ENCODE measurements around the gene TMEM120A.

The TMEM120A gene

GRCh38 chr7:75965617-75966016 lies 28.8 kb downstream of the TMEM120A start:
- H3K4me3 ChIP-seq (ENCODE audit: low read depth, low read length) = no peak overlapping the region
- DNase-seq (ENCODE audit: low read depth) = no peak

DNA sequence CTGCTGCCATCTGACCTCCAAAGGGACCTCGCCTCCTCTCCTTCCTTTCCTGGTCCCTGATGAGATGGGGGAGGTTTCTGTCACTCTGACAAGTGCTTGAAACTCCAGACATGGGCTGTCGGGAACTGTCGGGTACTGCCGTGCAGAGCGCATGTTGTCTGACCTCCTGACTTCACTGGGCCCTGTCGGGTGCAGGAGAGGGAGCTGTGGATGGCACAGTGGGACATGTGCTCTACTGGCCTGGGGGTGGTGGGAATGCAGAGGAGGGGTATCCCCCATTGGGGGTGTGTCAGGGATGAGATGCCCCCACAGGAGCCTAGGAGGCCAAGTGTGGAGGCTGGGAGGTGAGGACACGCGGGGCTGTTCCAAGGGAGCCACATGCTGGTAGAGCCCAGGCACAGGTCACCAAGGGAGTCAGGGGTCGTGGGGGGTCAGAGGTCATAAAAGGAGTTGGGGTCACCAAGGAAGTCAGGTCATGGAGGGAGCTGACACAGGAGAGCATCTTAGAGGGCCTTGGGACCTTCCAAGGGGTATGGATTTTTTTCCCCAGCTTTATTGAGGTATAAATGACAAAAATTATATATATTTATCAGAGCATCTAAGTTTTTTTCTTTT lies 30.9 kb downstream of the TMEM120A start:
- DNase-seq (ENCODE audit: low read depth) = no peak
- H3K4me3 ChIP-seq (ENCODE audit: low read depth, low read length) = no peak overlapping the region

DNA sequence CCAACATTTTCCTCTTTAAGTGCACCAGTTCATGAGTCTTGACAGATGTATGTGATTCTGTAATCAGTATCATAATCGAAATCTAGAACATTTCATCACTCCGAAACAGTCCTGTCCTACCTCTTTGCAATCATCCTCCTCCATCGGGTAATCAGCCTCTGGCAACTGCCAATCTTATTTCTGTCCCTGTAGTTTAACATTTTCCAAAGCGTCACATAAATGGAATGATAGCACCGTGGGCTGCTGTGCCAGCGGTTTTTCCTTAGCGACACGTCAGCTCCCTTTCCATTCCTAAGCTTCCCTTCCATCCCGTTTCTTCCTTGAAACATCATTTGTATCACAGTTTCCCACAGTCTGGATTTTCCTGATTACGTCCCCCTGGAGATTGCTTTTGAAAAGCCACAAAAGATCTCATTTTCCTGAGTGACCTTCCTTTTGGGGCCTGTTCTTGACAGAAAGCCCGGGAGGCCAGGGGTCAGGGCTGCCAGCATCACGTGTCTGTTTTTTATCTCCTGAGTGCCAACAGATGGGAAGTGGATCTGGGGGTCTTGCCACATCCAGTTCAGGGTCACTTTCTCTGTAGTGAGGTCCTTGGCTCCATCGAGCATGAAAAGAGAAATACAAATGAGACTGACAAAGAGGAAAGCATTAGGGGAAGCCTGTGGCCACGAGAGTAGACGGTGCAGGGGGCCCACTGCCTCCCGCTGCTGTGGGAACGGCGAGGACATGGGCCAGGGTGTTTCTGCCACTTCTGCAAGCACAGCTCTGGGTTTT lies 31.6 kb downstream of the TMEM120A start:
- no peak overlapping the region for H3K4me3 ChIP-seq (ENCODE audit: low read depth, low read length)
- DNase-seq (ENCODE audit: low read depth) = no peak

GRCh38 chr7:75961218-75961617 lies 33.2 kb downstream of the TMEM120A start:
- H3K4me3 ChIP-seq (ENCODE audit: low read depth, low read length) = no peak overlapping the region
- no peak for DNase-seq (ENCODE audit: low read depth)

DNA sequence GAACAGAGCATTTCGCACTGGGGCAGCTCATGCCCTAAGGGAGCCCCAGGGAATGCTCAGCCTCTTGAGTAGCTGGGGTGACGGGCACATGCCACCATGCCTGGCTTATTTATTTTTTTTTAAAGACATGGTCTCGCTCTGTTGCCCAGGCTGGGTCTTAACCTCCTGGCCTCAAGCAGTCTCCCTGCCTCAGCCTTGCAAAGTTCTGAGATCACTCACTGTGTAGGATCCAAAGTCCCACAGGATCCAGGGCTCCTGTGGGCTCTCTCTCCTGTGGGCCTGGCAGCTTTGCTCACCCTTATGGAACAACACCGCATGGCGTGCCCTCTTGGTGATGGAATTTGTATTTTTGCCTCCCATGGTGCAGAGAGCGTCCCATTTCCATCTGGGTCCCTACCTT lies 34.0 kb downstream of the TMEM120A start:
- no peak for DNase-seq (ENCODE audit: low read depth)
- H3K4me3 ChIP-seq (ENCODE audit: low read depth, low read length) = no peak overlapping the region

DNA sequence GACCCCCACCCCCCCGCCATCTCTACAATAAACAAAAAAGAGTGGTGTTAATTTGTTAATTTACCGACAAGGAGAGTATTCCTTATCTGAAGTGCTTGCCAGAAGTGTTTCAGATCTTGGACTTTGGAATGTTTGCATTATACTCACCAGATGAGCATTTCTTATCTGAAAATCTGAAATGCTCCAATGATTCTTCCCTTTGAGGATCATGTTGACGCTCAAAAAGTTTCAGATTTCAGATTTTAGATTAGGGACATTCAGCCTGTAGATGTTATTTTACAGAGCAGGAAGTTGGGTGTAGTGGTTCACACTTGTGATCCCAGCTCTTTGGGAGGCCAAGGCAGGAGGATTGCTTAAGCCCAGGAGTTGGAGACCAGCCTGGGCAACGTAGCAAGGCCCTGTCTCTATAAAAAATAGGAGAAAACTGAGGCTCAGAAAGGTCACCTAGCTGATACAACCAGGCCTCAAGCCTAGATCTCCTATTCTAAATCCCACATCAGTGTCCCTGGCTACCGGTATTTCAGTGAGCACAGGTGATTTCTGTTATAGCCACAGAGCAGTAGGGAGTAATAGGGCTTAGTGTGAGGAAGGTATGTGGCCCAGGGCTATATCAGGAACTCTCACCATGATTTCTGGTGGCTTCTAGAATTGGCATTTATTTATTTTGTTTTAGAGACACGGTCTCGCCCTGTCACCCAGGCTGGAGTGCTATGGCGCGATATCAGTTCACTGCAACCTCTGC lies 35.4 kb downstream of the TMEM120A start:
- no peak for DNase-seq (ENCODE audit: low read depth)
- H3K4me3 ChIP-seq (ENCODE audit: low read depth, low read length) = no peak overlapping the region

- no peak for DNase-seq (ENCODE audit: low read depth)
- H3K4me3 ChIP-seq (ENCODE audit: low read depth, low read length) = no peak overlapping the region
Observed at GRCh38 chr7:75957021-75957736, 37.2 kb downstream of the TMEM120A start.

GRCh38 chr7:75955331-75955955 lies 39.0 kb downstream of the TMEM120A start:
- DNase-seq (ENCODE audit: low read depth) = no peak
- no peak overlapping the region for H3K4me3 ChIP-seq (ENCODE audit: low read depth, low read length)

GRCh38 chr7:75953931-75954330 lies 40.5 kb downstream of the TMEM120A start:
- no peak for DNase-seq (ENCODE audit: low read depth)
- H3K4me3 ChIP-seq (ENCODE audit: low read depth, low read length) = no peak overlapping the region

DNA sequence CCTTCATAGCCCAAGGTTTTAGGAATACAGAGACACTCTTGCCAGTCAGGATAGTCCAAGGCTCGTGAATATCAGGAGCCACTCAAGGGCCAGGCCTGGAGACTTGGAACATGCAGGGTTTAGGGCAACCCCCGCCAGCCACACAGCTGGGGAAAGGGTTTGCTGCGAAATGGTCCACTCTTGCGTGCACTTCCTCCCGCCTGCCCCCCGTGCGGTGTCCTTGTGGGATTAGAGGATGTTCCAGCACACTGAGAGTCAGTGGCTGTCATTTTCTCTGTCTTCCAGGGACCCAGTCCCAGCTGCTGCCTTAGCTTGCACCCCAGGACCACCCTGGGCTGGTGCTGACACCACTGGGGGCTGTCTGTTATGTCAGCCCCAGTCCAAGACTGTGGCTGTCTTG lies 41.0 kb downstream of the TMEM120A start:
- H3K4me3 ChIP-seq (ENCODE audit: low read depth, low read length) = no peak overlapping the region
- DNase-seq (ENCODE audit: low read depth) = no peak

- DNase-seq (ENCODE audit: low read depth) = no peak
- no peak overlapping the region for H3K4me3 ChIP-seq (ENCODE audit: low read depth, low read length)
Observed at GRCh38 chr7:75951506-75951905, 42.9 kb downstream of the TMEM120A start.

DNA sequence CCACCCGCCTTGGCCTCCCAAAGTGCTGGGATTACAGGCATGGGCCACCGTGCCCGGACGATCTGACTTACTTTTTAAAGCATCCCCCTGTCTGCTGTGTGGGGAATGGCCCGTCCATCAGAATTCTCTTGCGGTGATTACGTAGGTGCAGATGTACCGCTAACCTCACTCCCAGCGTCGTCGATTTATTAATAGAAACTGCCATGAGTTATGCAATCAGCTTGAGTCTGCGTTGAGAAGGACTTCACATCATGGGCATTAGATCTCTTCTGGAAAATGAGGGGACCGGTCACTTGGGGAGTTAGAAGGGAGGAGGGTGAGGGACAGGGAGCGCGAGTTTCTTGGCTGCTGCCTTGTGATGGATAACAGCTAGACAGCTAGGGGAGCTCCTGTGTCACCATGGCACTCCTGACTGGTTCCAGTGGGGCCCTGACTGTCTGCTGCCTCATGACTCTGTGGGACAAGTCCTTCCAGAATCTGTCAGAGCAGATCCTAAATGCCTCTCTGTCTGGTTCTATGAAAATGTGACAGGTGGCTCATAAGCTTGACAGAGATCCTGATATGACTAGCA lies 44.2 kb downstream of the TMEM120A start:
- H3K4me3 ChIP-seq (ENCODE audit: low read depth, low read length) = no peak overlapping the region
- no peak for DNase-seq (ENCODE audit: low read depth)

GRCh38 chr7:75948179-75948578 lies 46.2 kb downstream of the TMEM120A start:
- H3K4me3 ChIP-seq (ENCODE audit: low read depth, low read length) = no peak overlapping the region
- DNase-seq (ENCODE audit: low read depth) = no peak

DNA sequence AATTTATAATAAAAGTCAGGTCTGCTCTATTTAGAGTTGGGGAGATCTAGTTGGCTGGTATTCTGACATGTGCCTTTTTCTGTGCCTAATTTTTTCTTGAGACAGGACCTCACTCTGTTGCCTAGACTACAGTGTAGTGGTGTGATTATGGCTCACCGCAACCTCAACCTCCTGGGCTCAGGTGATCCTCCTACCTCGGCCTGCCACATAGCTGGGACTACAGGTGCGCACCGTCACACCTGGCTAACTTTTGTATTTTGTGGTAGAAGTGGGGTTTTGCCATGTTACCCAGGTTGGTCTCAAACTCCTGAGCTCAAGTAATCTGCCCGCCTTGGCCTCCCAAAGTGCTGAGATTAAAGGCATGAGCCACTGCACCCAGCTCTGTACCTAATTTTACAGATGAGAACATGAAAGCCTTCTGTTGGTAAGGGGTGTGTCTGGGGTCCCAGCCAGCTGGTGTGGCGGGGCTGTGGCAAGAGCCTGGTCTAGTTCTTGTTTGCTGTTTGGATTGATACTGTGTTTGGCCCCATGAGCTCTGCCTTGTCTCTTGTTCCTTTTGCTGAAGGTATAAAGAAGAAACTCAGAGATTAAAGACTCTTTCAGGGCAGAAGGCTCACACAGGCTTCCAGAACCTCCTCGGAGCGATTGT lies 48.1 kb downstream of the TMEM120A start:
- H3K4me3 ChIP-seq (ENCODE audit: low read depth, low read length) = no peak overlapping the region
- no peak for DNase-seq (ENCODE audit: low read depth)

DNA sequence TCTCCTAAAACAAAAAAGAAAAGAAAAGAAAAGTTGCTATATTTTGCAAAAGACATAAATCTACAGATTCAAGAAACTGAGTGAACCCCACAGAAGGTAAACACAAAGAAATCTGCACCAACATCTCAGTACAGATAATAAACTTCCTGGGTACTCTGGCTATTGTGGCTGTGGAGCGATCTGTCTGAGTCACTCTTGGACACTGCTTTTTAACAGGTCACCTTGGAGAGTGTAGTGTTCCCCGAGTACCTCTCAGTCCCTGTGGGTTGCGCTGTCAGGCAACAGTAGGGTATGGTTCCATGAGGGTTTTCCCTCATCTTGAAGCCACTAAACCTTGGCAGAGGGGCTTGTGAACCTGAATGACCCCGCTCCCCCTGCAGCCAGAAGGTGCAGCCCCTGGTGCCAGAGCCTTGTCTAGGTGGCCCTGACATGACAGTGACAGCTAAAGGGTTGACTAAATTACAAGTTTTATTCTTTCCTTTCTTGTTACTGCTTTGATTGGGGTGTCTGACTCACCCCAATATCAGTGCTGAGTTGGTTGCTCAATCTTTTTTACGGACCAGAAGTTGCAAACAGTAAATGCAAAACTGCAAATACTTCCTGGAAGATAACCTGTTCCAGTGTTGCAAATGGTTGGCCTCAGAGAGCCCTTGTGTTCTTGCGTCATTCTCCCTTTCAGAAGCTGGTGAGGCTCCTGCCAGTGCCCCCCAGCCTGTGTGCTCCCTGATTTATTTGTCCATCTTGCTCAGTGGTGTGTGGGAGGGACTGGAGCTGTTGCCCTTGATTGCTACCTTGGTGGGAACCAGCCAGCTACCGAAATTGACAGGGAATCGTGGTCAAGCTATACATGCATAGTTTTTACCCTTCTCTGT lies 48.9 kb downstream of the TMEM120A start:
- DNase-seq (ENCODE audit: low read depth) = no peak

DNA sequence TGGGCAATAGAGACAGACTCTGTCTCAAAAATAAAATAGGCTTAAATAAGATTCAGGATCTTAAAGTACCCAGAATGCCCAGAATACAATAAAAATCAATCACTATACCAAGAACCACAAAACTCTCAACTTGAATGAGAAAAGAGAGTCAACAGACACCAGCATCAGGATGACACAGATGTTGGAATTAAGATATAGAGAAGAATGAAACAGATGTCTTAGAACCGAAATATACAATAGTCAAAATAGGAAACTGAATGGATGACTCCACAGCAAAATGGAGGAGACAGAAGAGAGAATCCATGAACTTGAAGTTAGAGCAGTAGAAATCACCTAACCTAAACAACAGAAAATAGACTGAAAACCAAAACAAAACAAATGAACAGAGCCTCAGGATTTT lies 49.9 kb downstream of the TMEM120A start:
- no peak overlapping the region for H3K4me3 ChIP-seq (ENCODE audit: low read depth, low read length)
- DNase-seq (ENCODE audit: low read depth) = no peak

More for the DNA sequence above, 48.9 kb downstream of the TMEM120A start:
- H3K4me3 ChIP-seq (ENCODE audit: low read depth, low read length) = no peak overlapping the region

- no peak overlapping the region for H3K4me3 ChIP-seq (ENCODE audit: low read depth, low read length)
- DNase-seq (ENCODE audit: low read depth) = no peak
Observed at GRCh38 chr7:75943864-75944263, 50.5 kb downstream of the TMEM120A start.

GRCh38 chr7:75938921-75939320 lies 55.5 kb downstream of the TMEM120A start:
- no peak for DNase-seq (ENCODE audit: low read depth)
- H3K4me3 ChIP-seq (ENCODE audit: low read depth, low read length) = no peak overlapping the region

Measured in skeletal muscle cell (primary cell).